WTC11 (cell line): ENCODE measurements around the gene FAM20A.

ENCODE experiments used
- ATF2 ChIP-seq: sonication (generic); formaldehyde crosslinking; IDR thresholded peaks from 2 replicates; pipeline ENCODE4 v1.8.1; 2022; ENCODE audit warnings: low read depth, missing genetic modification reagents, borderline replicate concordance
- CTCF ChIP-seq: fragments of 200-600 bp; IDR thresholded peaks from 2 replicates; pipeline ENCODE4 v1.8.0; 2022; ENCODE audit warnings: antibody characterized with exemption
- E2F1 ChIP-seq: sonication (generic); formaldehyde crosslinking; IDR thresholded peaks from 2 replicates; pipeline ENCODE4 v1.8.0; 2022; ENCODE audit warnings: mild to moderate bottlenecking, missing genetic modification reagents
- E2F4 ChIP-seq: sonication (generic); formaldehyde crosslinking; IDR thresholded peaks from 2 replicates; pipeline ENCODE4 v1.8.1; 2022; ENCODE audit warnings: low read depth, mild to moderate bottlenecking, moderate library complexity, missing genetic modification reagents, borderline replicate concordance
- ESRRA ChIP-seq: sonication (generic); formaldehyde crosslinking; IDR thresholded peaks from 2 replicates; pipeline ENCODE4 v1.8.1; 2022; ENCODE audit warnings: mild to moderate bottlenecking, missing genetic modification reagents, borderline replicate concordance
- IRF2 ChIP-seq: sonication (generic); formaldehyde crosslinking; IDR thresholded peaks from 2 replicates; pipeline ENCODE4 v1.8.0; 2022; ENCODE audit warnings: low read depth, missing genetic modification reagents, borderline replicate concordance
- JUN ChIP-seq: sonication (generic); formaldehyde crosslinking; IDR thresholded peaks from 2 replicates; pipeline ENCODE4 v1.8.0; 2023; ENCODE audit warnings: mild to moderate bottlenecking, missing genetic modification reagents
- KAT7 ChIP-seq: sonication (generic); formaldehyde crosslinking; IDR thresholded peaks from 2 replicates; pipeline ENCODE4 v1.8.1; 2023; ENCODE audit warnings: missing genetic modification reagents, mild to moderate bottlenecking, borderline replicate concordance
- NR3C1 ChIP-seq: sonication (generic); formaldehyde crosslinking; conservative IDR thresholded peaks from 2 replicates; pipeline ENCODE4 v1.8.1; 2023; ENCODE audit warnings: low read depth, mild to moderate bottlenecking, missing genetic modification reagents
- SMAD3 ChIP-seq: sonication (generic); formaldehyde crosslinking; IDR thresholded peaks from 2 replicates; pipeline ENCODE4 v1.8.0; 2022; ENCODE audit warnings: missing genetic modification reagents, mild to moderate bottlenecking, borderline replicate concordance
- TEAD4 ChIP-seq: sonication (generic); formaldehyde crosslinking; IDR thresholded peaks from 2 replicates; pipeline ENCODE4 v1.8.0; 2022; ENCODE audit warnings: mild to moderate bottlenecking, missing genetic modification reagents
- ZBTB43 ChIP-seq: sonication (generic); formaldehyde crosslinking; IDR thresholded peaks from 2 replicates; pipeline ENCODE4 v1.8.1; 2023; ENCODE audit warnings: mild to moderate bottlenecking, missing genetic modification reagents
- TF ChIP-seq, protein P1 (sequence below): sonication (generic); formaldehyde crosslinking; IDR thresholded peaks from 2 replicates; pipeline ENCODE4 v1.8.1; 2023; ENCODE audit warnings: mild to moderate bottlenecking, missing genetic modification reagents
- TF ChIP-seq, protein P2 (sequence below): sonication (generic); formaldehyde crosslinking; IDR thresholded peaks from 2 replicates; pipeline ENCODE4 v1.8.0; 2022; ENCODE audit warnings: mild to moderate bottlenecking, missing genetic modification reagents

- TF ChIP-seq SMAD3 (CRISPR knock-in tag) (no peak), CTCF (no peak), IRF2 (CRISPR knock-in tag) (no peak), KAT7 (no peak), TEAD4 (CRISPR knock-in tag) (no peak), E2F1 (no peak), E2F4 (no peak), ESRRA (CRISPR knock-in tag) (no peak), JUN (CRISPR knock-in tag) (no peak), ZBTB43 (CRISPR knock-in tag) (no peak), ATF2 (CRISPR knock-in tag) (no peak), NR3C1 (no peak)
- TF ChIP-seq, protein P1, sequence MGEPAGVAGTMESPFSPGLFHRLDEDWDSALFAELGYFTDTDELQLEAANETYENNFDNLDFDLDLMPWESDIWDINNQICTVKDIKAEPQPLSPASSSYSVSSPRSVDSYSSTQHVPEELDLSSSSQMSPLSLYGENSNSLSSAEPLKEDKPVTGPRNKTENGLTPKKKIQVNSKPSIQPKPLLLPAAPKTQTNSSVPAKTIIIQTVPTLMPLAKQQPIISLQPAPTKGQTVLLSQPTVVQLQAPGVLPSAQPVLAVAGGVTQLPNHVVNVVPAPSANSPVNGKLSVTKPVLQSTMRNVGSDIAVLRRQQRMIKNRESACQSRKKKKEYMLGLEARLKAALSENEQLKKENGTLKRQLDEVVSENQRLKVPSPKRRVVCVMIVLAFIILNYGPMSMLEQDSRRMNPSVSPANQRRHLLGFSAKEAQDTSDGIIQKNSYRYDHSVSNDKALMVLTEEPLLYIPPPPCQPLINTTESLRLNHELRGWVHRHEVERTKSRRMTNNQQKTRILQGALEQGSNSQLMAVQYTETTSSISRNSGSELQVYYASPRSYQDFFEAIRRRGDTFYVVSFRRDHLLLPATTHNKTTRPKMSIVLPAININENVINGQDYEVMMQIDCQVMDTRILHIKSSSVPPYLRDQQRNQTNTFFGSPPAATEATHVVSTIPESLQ: no peak
- TF ChIP-seq, protein P2, sequence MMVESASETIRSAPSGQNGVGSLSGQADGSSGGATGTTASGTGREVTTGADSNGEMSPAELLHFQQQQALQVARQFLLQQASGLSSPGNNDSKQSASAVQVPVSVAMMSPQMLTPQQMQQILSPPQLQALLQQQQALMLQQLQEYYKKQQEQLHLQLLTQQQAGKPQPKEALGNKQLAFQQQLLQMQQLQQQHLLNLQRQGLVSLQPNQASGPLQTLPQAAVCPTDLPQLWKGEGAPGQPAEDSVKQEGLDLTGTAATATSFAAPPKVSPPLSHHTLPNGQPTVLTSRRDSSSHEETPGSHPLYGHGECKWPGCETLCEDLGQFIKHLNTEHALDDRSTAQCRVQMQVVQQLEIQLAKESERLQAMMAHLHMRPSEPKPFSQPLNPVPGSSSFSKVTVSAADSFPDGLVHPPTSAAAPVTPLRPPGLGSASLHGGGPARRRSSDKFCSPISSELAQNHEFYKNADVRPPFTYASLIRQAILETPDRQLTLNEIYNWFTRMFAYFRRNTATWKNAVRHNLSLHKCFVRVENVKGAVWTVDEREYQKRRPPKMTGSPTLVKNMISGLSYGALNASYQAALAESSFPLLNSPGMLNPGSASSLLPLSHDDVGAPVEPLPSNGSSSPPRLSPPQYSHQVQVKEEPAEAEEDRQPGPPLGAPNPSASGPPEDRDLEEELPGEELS (CRISPR knock-in tag): no peak
These were observed 21.3 kb upstream of the FAM20A start for GRCh38 chr17:68622423-68622822.
